Measurements from ENCODE around the gene PSMG3. TPM values are rescaled to one million over a fixed set of nuclear protein-coding genes. Genes with fewer than 3 reads are reported as not detected.
"Not testable (repeated sequence)": the region's sequence is repeated elsewhere in the genome, so short reads cannot be mapped to it uniquely, and the experiment has no call there.

PSMG3 gene
- total RNA-seq, 1 donor from 2014 or later = 19.2 TPM

DNA sequence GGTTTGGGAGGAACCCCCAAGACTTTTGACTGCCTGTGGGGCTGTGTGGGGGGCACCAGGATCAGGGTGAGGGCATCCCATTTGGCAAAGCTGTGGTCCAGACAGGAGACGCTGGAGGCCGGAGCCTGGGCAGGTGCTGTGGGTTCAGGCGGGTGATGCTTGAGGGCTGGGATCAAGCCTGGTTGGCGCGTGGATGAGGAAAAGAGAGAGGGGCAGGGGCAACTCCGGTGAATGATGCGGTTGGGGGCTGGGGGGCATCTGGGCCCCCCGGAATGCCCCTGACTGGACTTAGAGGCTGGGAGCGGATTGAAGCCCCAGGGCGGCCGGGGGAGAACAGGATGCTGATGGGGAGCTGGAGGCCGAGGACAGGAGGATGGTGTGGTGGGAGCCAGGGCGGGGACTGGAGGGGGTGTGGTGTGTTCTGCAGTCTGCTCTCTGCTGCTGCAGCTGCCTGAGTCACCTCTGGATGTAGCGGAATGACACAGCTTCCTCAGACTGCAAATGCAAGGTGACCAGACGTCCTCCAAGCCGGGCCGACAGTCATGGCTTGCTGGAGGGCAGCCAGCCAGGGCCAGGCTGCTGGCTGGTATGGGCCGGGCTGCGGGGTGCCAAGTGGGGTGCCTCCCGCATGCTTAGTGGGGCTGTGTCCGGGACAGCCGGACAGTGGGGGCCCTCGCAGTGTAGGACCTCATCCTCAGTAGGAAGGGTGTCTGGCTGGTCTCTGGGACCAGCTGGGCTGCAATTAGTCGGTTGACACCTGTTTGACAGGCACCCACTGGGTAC, 36.1 kb downstream of the PSMG3 start:
- no peak for DNase-seq

DNA sequence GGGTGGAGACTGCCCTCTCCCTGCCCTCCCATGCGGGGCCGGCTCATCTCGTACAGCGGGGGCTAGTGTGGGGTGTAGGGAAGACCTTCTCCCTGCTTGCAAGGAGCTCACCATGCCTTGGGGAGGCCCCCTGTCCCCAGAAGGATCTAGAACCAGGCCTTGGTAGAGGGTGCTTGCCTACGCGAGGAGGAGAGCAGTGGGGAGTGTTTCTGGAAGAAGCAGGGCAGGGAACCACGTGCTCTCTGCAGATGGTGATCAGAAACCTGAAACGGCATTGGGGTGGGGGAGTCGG, 36.6 kb downstream of the PSMG3 start:
- DNase-seq = peak; percentile 30

DNA sequence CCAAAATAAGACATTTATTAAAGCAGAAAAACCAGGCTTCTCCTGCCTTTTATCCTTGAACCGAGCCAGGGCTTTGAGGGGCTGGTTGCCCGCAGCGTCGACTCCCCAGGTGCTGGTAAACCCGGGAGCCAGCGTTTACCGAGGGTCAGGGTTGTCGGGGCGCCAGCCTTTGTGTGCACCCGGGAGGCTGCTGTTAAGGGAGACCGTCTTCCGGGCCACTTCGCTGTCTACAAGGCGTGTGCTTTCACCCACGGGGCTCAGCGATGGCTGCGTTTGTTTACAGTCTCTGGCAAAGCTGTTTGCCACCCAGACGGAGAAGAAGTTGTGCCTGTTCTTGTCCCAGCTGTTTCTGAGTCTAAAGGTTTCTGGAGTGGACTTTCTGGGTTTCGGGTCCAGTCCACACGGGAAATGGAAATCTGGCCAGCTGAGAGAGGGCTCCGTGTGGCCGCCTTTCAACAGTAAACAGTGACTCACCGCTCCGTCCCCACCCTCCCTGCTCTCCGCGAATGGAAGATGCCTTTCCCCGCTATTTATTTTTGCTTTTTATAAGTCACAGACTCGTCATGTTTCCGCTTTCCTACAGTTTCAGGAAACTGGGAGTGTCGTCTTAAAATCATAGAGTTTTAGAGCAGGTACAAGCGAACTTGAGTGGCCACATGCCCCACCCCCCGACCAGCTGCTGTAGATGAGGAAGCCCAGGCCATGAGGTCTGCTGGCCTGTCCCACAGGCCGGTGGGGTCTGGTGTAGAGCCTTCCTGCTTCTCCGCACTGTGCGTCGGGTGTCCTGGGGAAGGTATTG, 37.2 kb downstream of the PSMG3 start:
- DNase-seq = peak; percentile 46

DNA sequence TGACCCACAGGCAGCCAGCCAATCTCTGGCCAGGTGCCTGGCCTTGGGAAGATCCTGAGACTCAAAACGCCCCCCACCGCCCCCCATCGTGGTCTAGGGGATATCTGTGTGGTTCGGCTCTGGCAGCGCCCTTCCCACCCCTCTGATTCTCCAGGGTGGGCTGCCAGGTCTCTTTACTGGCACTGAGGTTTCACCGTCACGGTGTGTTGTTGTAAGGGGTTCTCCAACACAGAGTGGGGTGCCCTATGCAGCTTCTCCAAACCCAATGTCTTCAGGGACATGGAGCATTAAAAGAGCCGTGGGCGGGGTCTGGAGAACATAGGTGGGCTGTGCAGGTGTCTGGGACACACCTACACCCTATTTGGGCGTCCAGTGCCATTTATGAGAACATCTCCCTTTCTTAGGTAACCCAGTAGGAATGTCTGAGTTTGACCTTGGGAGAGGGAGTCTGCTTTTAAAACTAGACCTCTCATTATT, 37.8 kb downstream of the PSMG3 start:
- DNase-seq = no peak

DNA sequence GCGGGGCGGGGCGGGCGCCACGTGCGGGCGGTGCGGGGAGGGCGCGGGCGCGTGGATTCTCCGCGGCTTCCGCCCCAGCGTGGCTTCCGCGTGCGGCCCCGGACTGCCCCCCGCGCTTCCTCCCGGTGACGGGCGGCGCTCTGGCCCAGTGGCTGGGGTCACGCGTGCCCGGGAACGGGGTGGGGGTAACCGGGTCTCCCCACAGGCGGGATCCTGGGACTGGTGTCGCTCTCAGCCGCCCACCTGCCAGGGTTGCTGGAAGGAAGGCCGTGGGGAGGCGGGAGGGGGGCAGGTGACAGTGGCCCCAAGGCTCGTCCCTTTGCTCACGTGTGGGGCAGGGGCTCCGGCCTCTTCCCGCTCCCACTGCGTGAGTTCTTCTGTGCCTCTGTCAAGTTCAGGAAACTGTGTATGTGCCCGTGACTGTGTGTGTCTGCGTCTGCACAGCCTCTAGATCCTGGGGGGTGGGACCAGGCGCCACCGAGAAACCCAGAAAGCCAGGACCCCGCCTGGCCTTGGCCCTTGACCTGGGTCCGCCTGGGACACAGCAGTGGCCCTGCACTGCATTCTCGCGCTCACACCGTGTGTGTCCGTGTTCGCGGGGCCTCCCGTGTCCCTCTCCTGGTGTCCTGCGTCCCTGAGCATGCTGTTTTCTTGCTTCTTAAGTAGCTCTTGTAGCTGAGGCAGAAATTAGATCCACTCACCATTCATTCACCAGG, 38.4 kb downstream of the PSMG3 start:
- DNase-seq = no peak

DNA sequence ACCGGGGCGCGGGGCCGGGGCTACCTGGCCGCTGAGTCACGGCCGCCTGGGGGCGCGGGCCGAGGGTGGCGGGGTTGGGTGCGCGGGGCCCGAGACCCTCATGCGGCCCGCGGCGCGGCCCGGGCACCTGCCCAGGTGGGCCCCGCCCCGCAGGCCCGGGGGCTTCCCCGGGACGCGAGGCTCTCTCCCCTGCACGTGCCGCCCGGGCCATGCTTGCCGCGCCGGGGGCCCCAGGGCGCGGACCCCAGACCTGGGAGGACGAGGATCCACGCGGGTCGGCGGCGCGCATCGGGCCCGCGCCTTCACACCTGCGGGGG, 38.9 kb downstream of the PSMG3 start:
- DNase-seq = no peak

DNA sequence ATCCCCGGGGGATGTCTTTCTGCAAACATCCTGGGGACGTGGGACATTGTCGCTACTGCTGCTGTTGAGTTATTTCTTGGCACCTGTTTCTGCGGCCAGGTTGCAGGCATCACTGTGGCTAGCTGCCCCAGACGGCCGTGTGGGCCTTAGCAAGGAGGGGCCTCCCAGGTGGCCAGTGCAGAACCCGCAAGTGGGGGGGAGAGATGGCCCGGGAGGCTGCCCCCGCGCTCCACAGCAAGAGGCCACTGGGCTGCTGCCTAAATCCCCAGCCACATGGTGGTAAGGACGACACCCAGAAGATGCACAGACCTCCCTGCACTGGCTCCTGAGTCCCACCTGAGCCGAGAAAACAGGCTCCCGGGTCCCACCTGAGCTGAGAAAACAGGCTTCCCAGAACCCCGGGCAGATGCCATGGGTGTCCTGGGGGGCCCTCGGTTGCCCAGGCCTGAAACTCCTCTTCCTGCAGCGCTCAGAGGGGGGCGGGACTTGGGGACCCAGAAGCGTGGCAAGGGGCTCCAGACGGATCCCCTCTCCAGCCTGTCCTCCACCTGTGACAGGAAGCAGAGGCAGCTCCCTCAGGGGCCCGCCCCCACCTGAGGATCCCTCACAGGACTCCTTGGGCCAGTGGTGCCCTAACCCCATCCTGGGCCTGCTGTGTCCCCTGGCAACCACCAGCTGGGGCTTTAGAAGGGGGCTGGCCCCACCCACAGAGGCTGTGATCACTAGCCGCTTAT, 40.3 kb downstream of the PSMG3 start:
- no peak for DNase-seq

DNA sequence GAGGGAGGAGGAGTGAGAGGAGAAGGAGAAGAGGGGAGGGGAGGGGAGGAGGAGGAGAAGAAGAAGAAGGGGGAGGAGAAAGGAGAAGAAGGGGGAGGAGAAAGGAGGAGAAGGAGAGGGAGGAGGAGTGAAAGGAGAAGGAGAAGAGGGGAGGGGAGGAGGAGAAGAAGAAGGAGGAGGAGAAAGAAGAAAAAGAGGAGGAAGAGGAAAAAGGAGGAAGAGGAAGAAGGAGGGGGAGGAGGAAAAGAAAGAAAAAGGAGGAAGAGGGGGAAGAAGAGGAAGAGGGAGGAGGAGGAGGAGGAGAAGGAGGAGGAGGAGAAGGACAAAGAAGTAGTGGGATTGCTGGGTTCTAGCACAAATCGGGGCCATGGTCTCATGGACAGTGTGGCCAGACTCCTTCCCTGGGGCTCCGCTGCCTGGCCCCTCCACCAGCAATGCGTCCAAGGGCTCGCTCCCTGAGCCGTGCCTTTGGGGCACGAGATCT, 43.5 kb downstream of the PSMG3 start:
- no peak for DNase-seq

DNA sequence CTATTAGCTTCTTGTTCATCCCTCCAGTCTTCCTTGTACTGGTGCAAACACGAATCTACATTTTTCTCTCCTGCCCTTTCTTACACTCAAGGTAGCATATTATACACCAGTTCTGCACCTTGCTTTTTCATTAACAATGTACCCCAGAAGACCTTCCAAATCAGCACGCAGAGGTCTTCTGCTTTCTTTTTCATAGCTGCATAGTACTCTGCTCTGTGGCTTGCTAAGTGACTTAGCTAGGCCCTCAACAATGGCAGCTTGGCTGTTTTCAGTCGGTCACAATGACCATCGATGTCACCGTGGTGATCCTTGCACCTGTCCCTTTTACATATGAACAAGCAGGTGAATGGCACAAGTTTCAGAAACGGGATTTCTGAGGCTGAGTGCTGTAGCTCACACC, 44.4 kb downstream of the PSMG3 start:
- DNase-seq = no peak

DNA sequence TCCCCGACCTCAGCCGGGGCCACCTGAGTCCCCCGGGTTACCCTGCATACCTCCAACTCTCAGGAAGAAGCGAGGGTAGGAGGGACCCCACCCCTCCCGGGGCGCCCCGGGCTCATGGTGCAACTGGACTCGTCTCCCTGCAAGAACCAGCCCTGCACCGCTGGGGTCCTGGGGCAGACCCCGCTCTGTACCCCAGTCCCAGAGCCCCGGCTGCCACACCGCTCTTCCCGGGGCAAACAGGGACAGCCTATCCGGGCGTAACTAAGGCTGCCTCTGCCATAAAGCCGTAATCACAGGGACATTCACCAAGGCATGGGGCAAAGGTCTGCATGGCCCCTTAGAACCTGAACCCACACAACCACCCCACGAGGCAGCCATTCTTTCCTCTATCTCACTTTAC, 46.0 kb downstream of the PSMG3 start:
- DNase-seq = no peak

DNA sequence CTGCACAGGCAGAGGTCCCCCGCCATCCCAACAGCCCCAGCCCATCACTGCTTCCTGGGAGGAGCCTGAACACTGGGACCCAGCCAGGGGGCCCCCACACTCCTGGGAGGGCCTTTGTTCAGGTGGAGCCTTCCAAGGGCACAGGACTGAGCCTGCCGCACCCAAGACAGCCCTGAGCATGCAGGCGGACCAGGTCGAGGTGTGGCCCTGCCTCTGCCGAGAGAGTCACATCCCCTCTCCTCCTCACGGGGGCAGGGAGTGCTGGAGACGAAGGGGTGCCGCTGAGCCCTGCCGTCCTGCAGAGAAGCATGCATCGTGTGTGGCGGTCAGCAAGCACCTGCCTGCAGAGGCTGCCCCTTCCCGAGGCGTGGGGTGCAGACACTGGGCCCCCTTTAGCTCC, 46.6 kb downstream of the PSMG3 start:
- no peak for DNase-seq

DNA sequence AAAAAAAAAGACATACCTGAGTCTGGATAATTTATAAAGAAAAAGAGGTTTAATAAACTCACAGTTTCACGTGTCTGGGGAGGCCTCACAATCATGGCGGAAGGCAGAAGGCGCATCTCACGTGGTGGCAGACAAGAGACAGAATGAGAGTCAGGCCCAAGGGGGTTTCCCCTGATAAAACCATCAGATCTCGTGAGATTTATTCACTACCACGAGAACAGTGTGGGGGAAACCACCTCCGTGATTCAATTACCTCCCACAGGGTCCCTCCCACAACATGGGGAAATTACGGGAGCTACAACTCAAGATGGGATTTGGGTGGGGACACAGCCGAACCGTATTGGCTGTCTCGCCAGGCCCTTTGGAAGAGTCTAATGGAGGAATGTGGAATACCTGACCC, 48.4 kb downstream of the PSMG3 start:
- no peak for DNase-seq

DNA sequence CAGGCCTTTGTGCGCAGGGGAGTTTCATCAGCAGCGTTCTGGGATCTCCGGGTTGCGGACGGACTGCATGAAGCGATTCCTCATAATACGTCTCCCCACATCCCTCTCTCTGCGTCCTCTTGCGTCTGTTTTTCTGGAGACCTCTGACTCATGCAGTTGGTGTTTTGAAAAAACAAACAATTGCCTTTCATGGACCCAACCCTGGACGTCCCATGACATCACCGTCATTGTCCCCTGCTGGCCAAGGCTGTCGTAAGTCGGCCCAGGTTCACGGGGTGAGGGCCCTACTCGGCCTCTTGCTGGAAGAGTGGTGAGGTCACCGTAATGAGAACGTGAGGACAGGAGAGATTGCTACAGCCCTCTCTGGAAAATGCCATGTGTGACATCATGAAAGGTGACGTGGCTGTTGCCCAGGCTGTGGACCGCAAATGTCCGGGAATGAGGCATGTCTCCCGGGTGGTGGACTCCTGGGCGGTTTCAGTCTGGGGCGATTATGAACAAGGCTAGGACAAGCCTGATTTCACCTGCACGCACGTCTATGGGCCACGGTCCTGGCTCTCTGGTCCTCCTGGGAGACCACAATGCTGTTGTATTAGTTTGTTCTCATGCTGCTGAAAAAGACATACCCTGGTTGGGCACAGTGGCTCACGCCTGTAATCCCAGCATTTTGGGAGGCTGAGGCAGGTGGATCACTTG, 49.1 kb downstream of the PSMG3 start:
- DNase-seq = no peak

DNA sequence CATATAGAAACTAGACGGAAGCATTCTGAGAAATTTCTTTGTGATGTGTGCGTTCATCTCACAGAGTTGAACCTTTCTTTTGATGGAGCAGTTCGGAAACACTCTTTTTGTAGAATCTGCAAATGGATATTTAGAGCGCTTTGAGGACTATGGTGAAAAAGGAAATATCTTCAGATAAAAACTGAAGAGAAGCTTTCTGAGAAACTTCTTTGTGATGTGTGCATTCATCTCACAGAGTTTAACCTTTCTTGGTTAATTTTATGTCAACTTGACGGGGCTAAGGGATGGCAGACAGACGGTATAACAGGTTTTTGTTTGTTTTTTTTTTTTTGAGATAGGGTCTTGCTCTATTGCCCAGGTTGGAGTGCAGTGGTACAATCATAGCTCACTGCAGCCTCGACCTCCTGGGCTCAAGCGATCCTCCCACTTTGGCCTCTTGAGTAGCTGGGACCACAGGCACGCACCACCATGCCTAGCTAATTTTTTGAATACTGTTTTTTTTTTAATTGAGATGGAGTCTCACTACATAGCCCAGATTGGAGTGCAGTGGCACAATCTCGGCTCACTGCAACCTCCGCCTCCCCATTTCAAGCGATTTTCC, 50.4 kb downstream of the PSMG3 start:
- not testable (repeated sequence) for DNase-seq

Other genes with a start within 250 kb of the PSMG3 start
- gene MICALL2, start 110.6 kb downstream of the PSMG3 start, total RNA-seq = 4.2 TPM
- gene INTS1, start 65.6 kb downstream of the PSMG3 start, total RNA-seq = 15.8 TPM
- 6.9 TPM for gene MAFK, start 39.3 kb downstream of the PSMG3 start, total RNA-seq
- not detected for gene TMEM184A, start 13.8 kb downstream of the PSMG3 start, total RNA-seq
- gene ELFN1, start 100.2 kb upstream of the PSMG3 start, total RNA-seq = 9.5 TPM